T47D (cell line): ENCODE data around the gene ZNF174.

Experiments
- DNase-seq, 2 experiments: peaks; one replicate each; pipeline versions ENCODE4 v3.0.0 to v3.0.0-alpha.2; 2011 to 2012; ENCODE audit warnings: low read depth in 1 of 2, low spot score in 1 of 2
- JUND ChIP-seq: IDR thresholded peaks from 2 replicates; pipeline ENCODE4 v1.6.1; 2012; ENCODE audit warnings: low read depth
- in situ Hi-C: cut with HindIII; loops from 2 replicates; pipeline ENCODE4 v1.10.0; 2016; ENCODE audit warnings: low sequenced_read_pairs, low pct_unique_long_range_greater_than_20kb

ZNF174 gene

GRCh38 chr16:3389663-3390338 is 11.2 kb upstream of the ZNF174 start:
- TF ChIP-seq JUND, result no peak
- in situ Hi-C loops, result no loop called here
- no peak for DNase-seq

GRCh38 chr16:3400446-3400778 is 603 bp upstream of the ZNF174 start:
- in situ Hi-C loops, result no loop called here
- DNase-seq, result no peak
- TF ChIP-seq JUND, result no peak

DNA sequence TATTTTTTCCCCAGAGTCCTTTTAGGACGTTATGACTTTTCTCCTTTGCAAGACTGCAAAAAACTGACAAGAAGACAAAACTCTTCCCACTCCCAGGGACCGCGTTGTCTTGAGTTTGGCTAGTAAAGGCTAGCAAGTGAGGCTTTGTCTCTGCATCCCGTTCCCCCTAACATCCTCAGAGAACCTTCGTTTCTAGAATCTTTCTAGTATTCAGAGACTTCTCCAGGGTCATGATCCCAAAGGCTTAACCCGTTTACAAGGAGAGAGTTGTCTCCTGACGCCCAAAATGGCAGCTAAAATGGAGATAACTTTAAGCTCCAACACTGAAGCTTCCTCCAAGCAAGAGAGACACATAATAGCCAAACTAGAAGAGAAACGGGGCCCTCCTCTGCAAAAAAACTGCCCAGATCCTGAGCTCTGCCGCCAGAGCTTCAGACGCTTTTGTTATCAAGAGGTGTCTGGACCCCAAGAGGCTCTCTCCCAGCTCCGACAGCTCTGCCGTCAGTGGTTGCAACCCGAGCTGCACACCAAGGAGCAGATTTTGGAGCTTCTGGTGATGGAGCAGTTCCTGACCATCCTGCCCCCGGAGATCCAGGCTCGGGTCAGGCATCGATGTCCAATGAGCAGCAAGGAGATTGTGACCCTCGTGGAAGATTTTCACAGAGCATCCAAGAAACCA is 843 bp downstream of the ZNF174 start:
- in situ Hi-C loops, result no loop called here
- no peak for TF ChIP-seq JUND
- peak in 1 of 2 experiments; percentile 11 for DNase-seq

DNA sequence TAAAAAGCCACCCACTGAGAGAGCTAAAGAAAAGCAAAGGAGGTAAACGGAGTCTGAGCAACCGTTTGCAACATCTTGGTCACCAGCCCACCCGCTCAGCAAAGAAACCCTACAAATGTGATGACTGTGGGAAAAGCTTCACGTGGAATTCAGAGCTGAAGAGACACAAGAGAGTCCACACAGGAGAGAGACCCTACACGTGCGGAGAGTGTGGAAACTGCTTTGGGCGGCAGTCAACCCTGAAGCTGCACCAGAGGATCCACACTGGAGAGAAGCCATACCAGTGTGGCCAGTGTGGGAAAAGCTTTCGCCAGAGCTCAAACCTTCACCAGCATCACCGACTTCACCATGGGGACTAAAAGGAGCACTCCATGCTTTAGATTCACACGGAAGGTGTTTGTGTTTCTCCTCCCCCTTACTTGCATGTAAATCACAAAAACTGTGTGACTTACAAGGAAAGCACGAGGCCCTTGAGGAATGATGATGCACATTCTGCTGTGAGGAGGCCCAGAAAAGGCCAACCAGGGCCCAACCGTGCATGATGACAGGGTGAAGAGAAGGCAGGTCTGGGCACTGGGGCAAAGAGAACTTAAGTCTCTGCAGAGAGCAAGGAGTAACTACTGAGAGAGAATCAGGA is 7.7 kb downstream of the ZNF174 start:
- in situ Hi-C loops, result no loop called here
- DNase-seq, result no peak
- TF ChIP-seq JUND, result no peak

DNA sequence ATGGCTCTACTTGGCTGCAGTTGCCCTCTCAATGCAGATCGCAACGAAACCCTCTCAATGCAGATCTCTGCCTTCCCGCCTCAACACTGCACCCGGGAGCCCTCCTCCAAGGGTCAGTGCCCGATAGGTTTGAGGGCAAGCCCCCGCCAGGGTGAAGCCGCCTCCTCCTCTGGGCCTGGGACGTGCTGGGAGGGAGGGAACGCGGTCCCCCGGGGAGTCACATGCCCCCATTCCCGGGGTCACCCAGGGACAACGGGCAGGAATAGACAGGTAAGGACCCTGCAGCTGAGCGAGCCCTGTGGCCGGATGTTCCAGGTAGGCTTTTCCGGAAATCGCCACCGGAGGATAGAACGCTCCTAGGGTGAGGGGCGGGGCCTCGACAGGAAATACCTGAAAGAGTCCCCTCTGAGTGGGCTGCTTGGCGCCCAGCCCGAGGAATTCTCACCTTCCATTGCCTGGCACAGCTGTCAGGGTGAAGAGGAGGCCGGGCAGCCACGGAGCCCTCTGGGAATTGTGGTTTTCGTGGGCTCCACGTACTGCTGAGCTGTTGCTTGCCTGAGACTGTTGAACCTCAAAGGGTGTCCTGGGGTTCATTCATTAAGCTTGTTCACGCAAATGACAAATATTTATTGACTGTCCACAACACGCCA is 12.8 kb downstream of the ZNF174 start:
- DNase-seq, result no peak
- no peak for TF ChIP-seq JUND
- in situ Hi-C loops, result no loop called here

DNA sequence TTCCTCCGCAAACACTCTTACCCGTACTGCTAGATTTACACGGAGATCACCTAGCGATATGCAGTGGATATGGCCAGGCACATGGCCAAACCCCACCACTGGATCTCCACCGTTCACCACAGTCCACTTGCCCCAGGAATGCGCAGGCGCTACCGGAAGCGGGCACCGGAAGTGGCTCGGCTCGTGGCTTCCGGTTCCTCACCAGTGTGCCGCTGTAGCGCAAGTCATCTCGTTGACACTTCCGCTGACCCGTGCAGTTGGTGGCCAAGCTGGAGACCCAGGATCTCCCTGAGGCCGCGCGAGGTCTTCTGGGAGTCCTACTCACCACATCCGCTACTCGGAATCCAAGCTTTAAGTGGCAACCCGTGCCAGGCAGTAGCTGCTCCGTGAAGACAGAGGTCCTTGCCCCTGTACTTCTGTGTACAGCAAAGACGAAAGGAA is 30.8 kb downstream of the ZNF174 start:
- no peak for DNase-seq
- in situ Hi-C loops, result no loop called here
- TF ChIP-seq JUND, result no peak

- in situ Hi-C loops, result no loop called here
- no peak for DNase-seq
Measured at GRCh38 chr16:3434373-3434772, 33.4 kb downstream of the ZNF174 start.

DNA sequence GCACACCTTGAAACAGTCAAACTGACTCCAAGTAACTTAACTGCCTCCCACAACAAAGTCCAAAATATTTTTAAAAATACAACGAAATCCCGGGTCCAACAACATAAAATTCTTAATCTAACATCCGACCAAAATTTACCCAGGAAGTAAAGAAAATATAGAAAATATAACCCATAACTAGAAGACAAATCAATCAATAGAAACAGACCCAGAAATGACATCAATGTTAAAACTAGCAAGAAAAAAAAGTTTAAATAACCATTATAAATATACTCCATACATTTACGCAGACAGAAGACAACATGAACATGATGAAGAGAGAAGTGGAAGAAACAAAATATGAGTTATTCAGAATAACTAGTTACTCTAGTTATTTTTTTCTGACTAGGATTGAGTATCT is 38.6 kb downstream of the ZNF174 start:
- no peak for DNase-seq
- TF ChIP-seq JUND, result no peak
- in situ Hi-C loops, result no loop called here

More at GRCh38 chr16:3434373-3434772, 33.4 kb downstream of the ZNF174 start:
- TF ChIP-seq JUND, result no peak

DNA sequence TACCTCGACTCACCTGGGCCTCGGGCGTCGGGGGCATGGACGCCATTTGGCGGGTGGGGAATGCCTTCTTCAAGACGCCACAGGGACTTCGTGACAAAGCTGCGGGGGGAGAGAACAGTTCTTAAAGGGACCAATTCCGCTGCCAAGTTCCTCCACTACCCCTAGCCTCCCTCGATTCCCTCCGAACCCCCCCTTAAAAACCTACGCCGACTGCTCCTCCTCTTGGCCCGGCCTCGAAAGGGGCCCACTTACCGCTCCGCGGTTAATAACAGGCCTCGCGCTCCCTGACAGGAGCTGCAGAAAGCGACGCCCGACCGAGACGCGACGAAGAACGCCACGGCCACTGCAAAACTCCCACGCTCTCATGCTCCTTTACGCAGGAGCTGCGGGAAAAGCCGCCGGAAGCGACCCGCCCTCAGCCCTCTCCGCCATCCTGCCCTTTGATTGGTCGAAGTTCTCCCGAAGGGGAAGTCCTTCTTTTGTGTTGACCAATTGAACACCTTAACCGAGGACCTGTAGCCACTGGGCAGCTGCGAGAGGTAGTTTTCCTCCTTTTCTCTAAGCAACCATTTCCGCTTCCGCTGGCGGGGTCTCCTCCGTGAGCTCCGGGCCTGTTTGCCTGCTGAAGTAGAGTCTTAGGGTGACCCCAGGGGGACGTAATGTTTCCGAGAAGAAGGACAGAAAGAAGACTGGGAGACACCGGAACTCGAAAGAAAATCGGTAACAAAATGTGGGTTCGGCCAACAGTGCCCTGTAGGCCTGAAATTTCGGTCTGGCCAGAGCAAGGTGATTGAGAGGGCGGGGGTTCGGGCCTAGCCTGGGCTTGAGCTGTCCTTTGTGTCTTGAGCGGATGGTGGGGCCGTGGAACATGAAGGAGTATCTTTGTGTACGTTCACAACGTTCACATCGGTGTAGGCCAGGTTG is 42.4 kb downstream of the ZNF174 start, which contains the start of the genes NAA60 and ZNF597:
Gene NAA60, plus strand, starts transcription at position 573 of the 924 bp plus-strand sequence. CDS start 32,548 bp downstream, outside the sequence.
Gene ZNF597, minus strand, starts transcription at position 397 of the 924 bp plus-strand sequence. Its CDS starts 351 bp downstream, at position 46.
- DNase-seq, result peak; percentile 49 to 92
- in situ Hi-C loops, result no loop called here
- no peak for TF ChIP-seq JUND

DNA sequence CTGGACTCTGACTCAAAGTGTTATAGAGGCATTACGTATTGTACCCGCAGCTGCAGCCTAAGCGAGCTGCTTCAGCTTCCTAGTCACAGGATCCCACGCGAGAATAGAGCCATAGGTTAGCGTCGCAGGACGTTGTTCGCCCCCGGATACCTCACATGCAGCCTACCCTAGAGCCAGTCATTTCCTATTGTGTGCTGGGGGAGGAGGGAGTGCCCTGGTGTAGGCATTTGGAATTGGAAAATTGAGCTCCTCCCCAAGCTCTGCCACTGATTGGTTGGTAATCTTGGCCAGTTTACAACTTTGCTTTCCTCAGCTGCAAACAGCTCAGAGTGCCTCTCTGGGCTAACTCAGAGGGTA is 43.0 kb downstream of the ZNF174 start:
- TF ChIP-seq JUND, result no peak
- DNase-seq, result peak in 1 of 2 experiments; percentile 72
- in situ Hi-C loops, result no loop called here

GRCh38 chr16:3454093-3454492 is 53.1 kb downstream of the ZNF174 start:
- TF ChIP-seq JUND, result no peak
- DNase-seq, result peak in 1 of 2 experiments; percentile 36
- in situ Hi-C loops, result no loop called here
